Ovary (tissue), 3 donors: ENCODE data around the gene KIAA0586.

Experiments used
- CTCF ChIP-seq, 3 donors: fragments of 450-650 bp in 2 of 3; fragments of 200-600 bp in 1 of 3; IDR thresholded peaks; one replicate each; pipeline versions ENCODE4 v1.5.1 to v1.8.0; 2016 to 2022; ENCODE audit warnings: antibody characterized with exemption in 3 of 3, mild to moderate bottlenecking in 1 of 3
- EP300 ChIP-seq: sonication (generic); formaldehyde crosslinking; IDR thresholded peaks from one replicate; pipeline ENCODE4 v1.6.1; 2017; ENCODE audit warnings: antibody characterized with exemption
- POLR2A ChIP-seq: fragments of 450-650 bp; IDR thresholded peaks from one replicate; pipeline ENCODE4 v1.6.1; 2017; ENCODE audit warnings: antibody characterized with exemption, mild to moderate bottlenecking, moderate library complexity
- donor health status: DM: no; HTN: no; CAD: no.

DNA sequence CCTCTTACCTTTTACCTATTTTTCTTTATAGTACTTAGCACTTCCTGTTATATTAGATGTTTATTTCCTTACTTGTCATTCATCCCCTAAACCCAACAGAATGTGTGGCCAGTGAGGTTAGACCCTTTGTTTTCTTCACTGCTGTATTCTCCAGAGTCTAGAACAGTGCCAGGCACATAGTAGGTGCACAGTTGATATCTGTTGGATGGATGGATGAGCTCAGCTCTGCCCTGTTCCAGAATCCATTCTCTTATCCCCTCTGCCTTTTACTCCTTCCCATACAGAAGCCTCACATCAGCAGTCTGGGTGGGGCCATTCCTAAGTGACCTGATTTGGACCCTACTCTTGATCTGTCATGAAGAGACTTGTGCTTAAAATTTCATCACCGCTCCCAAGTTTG lies 115.7 kb downstream of the KIAA0586 start:
- no peak for TF ChIP-seq POLR2A
- TF ChIP-seq CTCF (IDR thresholded peaks at IDR 0.05): no peak
- no peak for TF ChIP-seq EP300
